Activated T-cell treated with anti-CD3 and anti-CD28 coated beads for 4 hours (primary cell): ENCODE results near the gene IKZF1.
A peak's percentile ranks its signal among the peaks of the same experiment; 100 is the strongest.

Experiments used
- DNase-seq: peaks from one replicate; pipeline ENCODE4 v3.0.0-alpha.2; 2020

IKZF1 gene

GRCh38 chr7:50418086-50418515, 113.6 kb downstream of the IKZF1 start:
- DNase-seq = peak; percentile 50

DNA sequence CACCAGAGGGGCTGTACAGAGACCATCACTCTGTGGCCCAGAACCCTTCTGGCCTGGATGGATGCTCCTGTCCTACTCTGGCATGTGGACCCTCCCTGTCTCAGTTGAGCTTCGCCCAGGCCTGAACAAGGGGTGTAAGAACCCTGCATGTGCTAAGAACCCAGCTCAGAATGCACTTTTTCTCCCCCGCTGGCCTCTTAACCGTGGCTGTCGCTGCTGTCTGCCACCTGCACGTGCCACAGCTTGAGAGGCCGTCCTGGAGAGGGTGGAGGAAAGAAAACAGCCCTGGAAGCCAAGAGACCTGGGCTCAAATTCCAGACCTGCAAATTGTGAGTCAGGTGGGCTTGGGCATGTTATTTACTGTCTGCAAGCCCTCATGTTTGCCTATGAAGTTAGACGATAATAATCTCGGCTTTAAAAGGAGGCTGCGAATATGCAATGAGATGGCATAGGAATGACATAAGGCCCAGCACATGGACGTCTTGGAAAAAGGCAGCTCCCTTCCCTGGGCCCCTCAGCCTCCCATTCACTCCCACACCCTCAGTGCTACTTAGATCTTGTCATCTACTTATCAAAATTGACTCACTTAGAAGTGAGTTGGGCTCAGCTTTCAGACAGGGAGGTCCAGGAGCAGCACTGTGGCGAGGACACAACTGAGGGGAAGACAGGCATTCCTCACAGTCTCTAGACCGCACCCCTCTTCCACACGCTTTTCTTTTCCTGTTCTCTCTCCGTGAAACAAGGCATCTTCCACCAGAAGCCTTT, 114.2 kb downstream of the IKZF1 start:
- no peak for DNase-seq

- DNase-seq = no peak
These were observed 116.5 kb downstream of the IKZF1 start for GRCh38 chr7:50421043-50421442.

DNA sequence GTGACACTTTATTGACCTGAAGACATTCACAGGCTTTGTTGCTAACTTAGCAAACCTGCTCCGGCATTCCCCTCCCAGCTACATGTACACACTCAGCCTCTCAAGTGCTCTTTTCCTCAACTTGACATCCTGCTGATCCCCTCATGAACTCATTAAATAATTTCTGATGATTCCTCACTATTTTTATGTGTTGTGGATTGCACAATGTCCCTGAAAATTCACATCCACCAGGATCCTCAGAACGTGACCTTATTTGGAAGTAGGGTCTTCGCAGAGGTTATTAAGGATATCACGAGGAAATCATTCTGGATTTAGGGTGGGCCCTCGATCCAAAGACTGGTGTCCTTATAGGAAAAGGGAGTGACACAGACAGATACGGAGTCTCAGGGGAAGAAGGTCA, 118.3 kb downstream of the IKZF1 start:
- no peak for DNase-seq

GRCh38 chr7:50423860-50424259, 119.3 kb downstream of the IKZF1 start:
- DNase-seq = no peak

DNA sequence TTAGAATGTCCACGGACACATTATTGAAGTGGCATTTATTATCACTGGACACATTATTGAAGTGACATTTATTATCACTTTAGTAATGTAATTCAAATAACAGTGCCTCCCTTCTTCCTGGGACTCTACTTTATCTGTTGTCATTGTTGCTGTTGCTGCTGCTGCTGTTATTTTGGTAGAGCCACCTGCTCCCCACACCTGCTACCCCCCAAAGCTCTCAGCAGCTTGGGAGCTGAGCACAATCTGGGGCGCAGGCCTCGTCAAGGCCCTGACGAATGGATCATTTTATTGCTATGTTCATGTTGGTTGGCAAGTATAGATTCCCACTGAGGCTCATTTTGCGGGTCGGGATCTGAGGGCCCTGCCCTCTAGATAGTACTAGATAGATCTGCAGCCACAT, 120.8 kb downstream of the IKZF1 start:
- no peak for DNase-seq

DNA sequence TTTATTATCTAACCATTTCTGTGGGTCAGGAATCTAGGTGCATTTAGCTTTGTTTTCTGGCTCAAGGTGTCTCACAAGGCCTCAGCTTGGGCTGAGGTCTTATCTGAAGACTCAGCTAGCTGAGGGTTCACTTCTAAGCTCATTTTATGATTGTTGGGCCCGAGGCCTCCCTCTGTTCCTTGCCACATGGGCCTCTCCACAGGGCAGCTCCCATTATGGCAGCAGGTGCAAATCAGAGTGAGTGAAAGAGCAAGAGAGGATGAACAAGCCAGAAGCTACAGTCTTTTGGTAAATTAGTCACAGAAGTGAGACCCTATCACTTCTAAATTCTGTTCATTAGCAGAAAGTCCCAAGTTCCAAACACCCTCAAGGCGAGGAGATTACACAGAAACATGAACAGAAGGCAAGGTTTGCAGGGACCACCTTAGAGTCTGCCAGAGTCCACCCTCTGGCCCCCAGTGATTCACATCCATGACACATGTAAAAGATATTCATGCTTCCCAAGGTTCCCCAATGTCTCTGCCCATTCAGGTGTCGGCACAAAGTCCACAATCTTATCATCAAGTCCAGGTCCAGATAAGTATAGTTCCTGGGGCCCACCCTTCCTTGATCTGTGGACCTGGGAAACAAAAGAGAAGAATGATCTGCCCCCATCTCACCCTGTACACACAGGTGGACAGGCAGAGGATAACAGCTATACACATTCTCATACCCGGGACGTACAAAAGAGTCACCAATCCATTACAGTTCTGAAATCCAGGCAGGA, 121.9 kb downstream of the IKZF1 start:
- DNase-seq = no peak

GRCh38 chr7:50427518-50427917, 123.0 kb downstream of the IKZF1 start:
- DNase-seq = no peak

DNA sequence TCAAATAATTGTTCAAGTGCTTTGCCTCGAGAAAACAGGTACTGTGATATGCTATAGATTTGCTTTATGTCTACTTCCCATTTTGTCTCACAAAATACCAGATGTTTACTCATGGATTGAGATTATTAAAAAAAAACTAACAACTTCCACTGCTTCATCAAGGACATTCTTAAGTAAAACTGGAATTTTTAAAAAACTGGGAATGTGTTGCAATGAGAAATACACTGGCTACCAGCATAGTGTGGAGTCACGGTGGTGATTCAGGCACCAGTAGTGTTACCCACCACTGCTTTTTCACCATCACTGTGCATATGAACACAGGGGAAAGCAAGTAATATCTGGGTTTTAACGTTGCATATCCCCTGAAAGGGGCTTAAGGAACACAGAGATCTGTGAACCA, 124.4 kb downstream of the IKZF1 start:
- DNase-seq = no peak

DNA sequence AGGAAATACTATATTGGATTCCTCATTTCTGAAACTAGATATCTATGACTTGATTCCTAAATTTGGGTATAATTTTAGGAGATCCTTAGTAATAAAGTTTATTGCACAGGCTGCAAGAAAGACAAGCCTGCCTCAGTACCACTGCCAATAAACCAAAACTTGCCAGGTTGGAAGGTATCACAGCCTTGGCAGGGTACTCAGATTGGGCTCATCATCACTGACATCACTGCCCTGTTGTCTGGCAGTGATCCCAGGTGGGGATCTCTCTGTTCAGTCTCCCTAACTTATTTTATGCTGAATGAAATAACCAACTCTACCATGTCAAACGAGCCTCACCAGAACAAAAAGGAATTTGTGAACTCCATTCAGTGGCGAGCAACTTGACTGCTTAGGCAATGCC, 126.8 kb downstream of the IKZF1 start:
- no peak for DNase-seq

DNA sequence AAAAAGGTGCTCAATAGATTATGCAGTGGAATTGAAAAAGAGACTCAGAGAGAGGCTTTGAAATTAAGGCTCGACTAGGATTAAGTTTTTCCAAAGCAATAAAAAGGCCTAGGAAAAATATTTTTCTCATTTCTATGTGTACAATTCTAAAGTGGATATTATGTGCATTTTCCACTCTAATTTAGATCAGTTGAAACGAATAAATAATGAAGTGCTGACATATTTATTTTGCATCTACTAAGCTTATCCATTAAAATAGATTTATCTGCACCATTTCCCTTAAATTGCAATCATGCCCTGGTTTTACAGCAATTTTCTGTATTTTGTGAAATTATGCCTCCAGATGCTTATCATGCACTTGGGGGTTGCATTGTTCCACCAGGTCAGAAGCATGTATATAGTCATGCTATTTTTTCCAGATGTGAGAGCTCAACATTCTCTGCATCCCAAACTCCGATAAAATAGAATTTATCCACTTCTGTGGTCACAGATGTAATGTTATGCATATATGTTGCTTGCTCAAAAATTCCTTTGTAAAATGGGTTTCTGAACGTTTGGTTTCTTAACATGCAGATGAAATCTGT, 127.3 kb downstream of the IKZF1 start:
- DNase-seq = no peak

GRCh38 chr7:50436133-50436806, 131.8 kb downstream of the IKZF1 start:
- no peak for DNase-seq

- DNase-seq = no peak
These were observed 142.0 kb downstream of the IKZF1 start for GRCh38 chr7:50446542-50446960.

DNA sequence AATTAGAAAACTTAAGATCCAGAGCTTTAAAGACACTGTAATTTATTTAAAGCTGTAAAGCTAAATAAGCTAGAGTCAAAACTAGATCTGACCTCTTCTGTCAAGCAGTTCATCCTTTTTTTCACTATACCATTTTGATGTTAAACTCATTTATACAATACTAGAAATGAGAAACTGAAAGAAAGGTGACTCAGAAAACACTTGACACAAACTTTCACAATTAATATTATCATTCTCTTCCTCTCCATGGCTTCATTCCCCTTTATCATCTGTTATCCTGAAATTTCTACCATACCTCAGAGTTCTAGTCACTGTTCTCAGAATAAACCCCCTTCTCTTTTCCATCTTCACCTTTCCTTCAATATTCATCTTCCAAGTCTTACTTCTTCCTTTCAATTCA, 144.3 kb downstream of the IKZF1 start:
- no peak for DNase-seq

DNA sequence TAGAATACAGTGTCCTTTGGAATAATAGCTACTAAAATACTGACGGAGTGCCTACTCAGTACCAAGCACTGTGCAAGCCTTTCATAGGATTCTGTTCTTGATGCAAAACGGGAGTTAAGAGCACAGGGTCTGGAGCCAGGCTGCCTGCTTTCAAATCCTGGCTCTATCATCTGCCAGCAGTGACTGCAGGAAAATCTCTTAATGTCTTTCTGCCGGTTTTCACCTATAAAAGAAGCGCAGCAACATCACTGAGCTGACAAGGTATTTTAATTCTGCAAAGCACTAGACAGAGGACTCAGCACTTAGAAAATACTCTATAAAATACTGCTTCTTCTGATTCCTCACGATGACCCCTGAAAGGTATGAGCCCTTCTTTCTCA, 145.0 kb downstream of the IKZF1 start:
- no peak for DNase-seq

GRCh38 chr7:50449881-50450589, 145.5 kb downstream of the IKZF1 start, which contains the start of gene FIGNL1:
TSS of gene FIGNL1 (minus strand) at chr7:50450350. CDS start at chr7:50447287, 3,063 bp downstream.
- peak; percentile 75 for DNase-seq

DNA sequence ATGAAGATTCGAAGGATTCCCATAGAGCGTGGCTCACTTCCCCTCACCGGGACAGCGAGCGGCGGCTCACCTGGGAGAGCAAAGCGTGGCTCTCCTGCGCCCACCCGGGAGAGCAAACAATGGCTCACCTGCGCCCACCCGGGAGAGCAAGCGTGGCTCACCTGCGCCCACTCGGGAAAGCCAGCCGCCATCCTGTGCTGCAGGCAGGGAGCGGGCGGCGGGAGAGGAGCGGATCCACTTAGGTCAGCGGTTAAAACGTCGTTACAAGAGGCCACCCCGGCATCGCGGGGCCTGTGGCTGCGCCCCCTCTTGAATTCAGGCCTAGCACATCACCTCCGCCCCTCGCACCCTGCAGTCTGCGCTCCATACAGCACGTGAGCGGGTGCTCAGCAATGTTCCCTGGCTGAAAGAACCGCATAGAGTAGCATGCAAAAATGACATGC, 146.1 kb downstream of the IKZF1 start:
- DNase-seq = no peak
